ENCODE measurements around the gene UBASH3A. TPM values are rescaled to one million over a fixed set of nuclear protein-coding genes. Genes with fewer than 3 reads are reported as not detected.
"Not testable (repeated sequence)": the region's sequence is repeated elsewhere in the genome, so short reads cannot be mapped to it uniquely, and the experiment has no call there.

The UBASH3A gene
- total RNA-seq, 1 donor from 2014 or later = not detected

GRCh38 chr21:42468491-42469131, 64.9 kb downstream of the UBASH3A start:
- TF ChIP-seq, protein P1, sequence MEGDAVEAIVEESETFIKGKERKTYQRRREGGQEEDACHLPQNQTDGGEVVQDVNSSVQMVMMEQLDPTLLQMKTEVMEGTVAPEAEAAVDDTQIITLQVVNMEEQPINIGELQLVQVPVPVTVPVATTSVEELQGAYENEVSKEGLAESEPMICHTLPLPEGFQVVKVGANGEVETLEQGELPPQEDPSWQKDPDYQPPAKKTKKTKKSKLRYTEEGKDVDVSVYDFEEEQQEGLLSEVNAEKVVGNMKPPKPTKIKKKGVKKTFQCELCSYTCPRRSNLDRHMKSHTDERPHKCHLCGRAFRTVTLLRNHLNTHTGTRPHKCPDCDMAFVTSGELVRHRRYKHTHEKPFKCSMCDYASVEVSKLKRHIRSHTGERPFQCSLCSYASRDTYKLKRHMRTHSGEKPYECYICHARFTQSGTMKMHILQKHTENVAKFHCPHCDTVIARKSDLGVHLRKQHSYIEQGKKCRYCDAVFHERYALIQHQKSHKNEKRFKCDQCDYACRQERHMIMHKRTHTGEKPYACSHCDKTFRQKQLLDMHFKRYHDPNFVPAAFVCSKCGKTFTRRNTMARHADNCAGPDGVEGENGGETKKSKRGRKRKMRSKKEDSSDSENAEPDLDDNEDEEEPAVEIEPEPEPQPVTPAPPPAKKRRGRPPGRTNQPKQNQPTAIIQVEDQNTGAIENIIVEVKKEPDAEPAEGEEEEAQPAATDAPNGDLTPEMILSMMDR (IDR thresholded peaks at IDR 0.05; ENCODE audit: unreplicated experiment) = no peak
- H3K9me3 Mint-ChIP-seq = no peaks in the 10 kb centered on the region
- no peak for DNase-seq (ENCODE audit: low spot score in 2 of 2, unreplicated experiment in 2 of 2)
- no peak overlapping the region for H3K27ac Mint-ChIP-seq
- H3K4me3 Mint-ChIP-seq = no peak overlapping the region
- peaks cover 4% of the 10 kb centered on the region for H3K27me3 Mint-ChIP-seq (ENCODE audit: low read depth)
- H3K36me3 Mint-ChIP-seq = no peaks in the 10 kb centered on the region
- H3K4me1 Mint-ChIP-seq = peaks cover 15% of the 10 kb centered on the region

- no peak for DNase-seq (ENCODE audit: low spot score in 2 of 2, unreplicated experiment in 2 of 2)
- Mint-ChIP-seq H3K9me3 (no peaks in the 10 kb centered on the region), H3K27me3 (ENCODE audit: low read depth) (peaks cover 4% of the 10 kb centered on the region), H3K36me3 (no peaks in the 10 kb centered on the region), H3K4me3 (no peak overlapping the region), H3K27ac (no peak overlapping the region), H3K4me1 (peaks cover 19% of the 10 kb centered on the region)
- TF ChIP-seq, protein P1 (IDR thresholded peaks at IDR 0.05; ENCODE audit: unreplicated experiment) = no peak
Observed at GRCh38 chr21:42469272-42469671, 65.6 kb downstream of the UBASH3A start.

DNA sequence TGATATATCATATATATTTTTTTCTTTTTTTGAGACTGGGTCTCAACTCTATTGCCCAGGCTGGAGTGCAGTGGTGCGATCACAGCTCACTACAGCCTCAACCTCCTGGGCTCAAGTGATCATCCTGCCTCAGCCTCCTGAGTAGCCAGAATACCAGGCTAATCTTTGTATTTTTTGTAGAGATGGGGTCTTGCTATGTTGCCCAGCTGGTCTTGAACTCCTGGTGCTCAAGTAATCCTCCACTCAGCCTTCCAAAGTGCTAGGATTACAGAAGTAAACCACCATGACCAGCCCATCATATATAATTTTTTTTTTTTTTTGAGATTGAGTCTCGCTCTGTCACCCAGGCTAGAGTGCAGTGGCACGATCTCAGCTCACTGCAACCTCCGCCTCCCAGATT, 66.0 kb downstream of the UBASH3A start:
- not testable (repeated sequence) for H3K4me3 Mint-ChIP-seq; H3K27me3 Mint-ChIP-seq (ENCODE audit: low read depth); DNase-seq (ENCODE audit: low spot score in 2 of 2, unreplicated experiment in 2 of 2); H3K9me3 Mint-ChIP-seq; H3K27ac Mint-ChIP-seq; H3K36me3 Mint-ChIP-seq
- H3K4me1 Mint-ChIP-seq = peaks cover 20% of the 10 kb centered on the region

- Mint-ChIP-seq H3K9me3 (no peaks in the 10 kb centered on the region), H3K4me1 (peaks cover 20% of the 10 kb centered on the region), H3K27ac (no peak overlapping the region), H3K36me3 (no peaks in the 10 kb centered on the region), H3K27me3 (ENCODE audit: low read depth) (peaks cover 4% of the 10 kb centered on the region), H3K4me3 (no peak overlapping the region)
- TF ChIP-seq, protein P1 (IDR thresholded peaks at IDR 0.05; ENCODE audit: unreplicated experiment) = no peak
- DNase-seq (ENCODE audit: low spot score in 2 of 2, unreplicated experiment in 2 of 2) = no peak
Observed at GRCh38 chr21:42471206-42471605, 67.5 kb downstream of the UBASH3A start.

DNA sequence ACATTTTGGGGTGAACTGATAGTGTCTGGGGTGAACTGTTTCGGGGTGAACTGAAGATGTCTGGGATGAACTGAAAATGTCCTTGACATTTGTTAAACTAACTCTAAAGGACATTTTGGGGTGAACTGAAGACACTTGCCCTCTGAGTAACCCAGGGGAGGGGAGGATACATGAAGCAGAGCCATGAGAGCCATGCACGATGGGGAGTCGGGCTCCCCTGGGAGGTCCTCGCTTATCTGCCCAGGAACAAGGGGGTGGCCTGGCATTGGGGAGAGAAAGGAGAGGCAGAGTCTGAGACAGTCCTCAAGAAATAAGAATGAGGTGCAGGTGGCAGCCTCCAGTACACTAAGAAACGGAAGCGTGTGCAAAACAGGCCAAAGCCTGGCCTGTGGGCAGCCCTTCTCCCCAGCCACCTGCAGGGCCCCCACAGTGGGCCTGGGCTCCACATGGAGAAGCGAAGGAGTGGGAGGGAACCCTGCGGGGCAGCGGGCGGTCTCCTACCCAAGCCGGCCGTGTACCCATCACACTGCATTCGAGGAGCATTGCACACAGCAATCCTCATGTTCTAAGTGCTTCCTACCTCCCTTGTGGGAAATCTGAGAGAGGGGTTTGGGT, 68.1 kb downstream of the UBASH3A start:
- DNase-seq (ENCODE audit: low spot score in 2 of 2, unreplicated experiment in 2 of 2) = no peak
- Mint-ChIP-seq H3K27me3 (ENCODE audit: low read depth) (peaks cover 4% of the 10 kb centered on the region), H3K4me3 (no peak overlapping the region), H3K27ac (no peak overlapping the region), H3K36me3 (no peaks in the 10 kb centered on the region), H3K9me3 (no peaks in the 10 kb centered on the region), H3K4me1 (peaks cover 20% of the 10 kb centered on the region)
- TF ChIP-seq, protein P1 (IDR thresholded peaks at IDR 0.05; ENCODE audit: unreplicated experiment) = no peak

GRCh38 chr21:42472521-42472920, 68.8 kb downstream of the UBASH3A start:
- Mint-ChIP-seq H3K27me3 (ENCODE audit: low read depth) (peaks cover 2% of the 10 kb centered on the region), H3K27ac (no peak overlapping the region), H3K36me3 (no peaks in the 10 kb centered on the region), H3K4me1 (peaks cover 16% of the 10 kb centered on the region), H3K4me3 (no peak overlapping the region), H3K9me3 (no peaks in the 10 kb centered on the region)
- TF ChIP-seq, protein P1 (IDR thresholded peaks at IDR 0.05; ENCODE audit: unreplicated experiment) = no peak
- DNase-seq (ENCODE audit: low spot score in 2 of 2, unreplicated experiment in 2 of 2) = no peak
